Astrocyte (in vitro differentiated cells and primary cell): ENCODE measurements around the gene BBS9.

Experiments
- EZH2 ChIP-seq: IDR thresholded peaks from 2 replicates; pipeline ENCODE4 v1.6.1; 2012; ENCODE audit warnings: mild to moderate bottlenecking, low read length, inconsistent platforms; ENCODE audit not compliant: insufficient read depth
- TF ChIP-seq, protein P1 (sequence below): IDR thresholded peaks from 2 replicates; pipeline ENCODE4 v1.5.1; 2011; ENCODE audit warnings: low read depth, mild to moderate bottlenecking, inconsistent platforms, low read length, moderate library complexity; ENCODE audit not compliant: insufficient read depth

DNA sequence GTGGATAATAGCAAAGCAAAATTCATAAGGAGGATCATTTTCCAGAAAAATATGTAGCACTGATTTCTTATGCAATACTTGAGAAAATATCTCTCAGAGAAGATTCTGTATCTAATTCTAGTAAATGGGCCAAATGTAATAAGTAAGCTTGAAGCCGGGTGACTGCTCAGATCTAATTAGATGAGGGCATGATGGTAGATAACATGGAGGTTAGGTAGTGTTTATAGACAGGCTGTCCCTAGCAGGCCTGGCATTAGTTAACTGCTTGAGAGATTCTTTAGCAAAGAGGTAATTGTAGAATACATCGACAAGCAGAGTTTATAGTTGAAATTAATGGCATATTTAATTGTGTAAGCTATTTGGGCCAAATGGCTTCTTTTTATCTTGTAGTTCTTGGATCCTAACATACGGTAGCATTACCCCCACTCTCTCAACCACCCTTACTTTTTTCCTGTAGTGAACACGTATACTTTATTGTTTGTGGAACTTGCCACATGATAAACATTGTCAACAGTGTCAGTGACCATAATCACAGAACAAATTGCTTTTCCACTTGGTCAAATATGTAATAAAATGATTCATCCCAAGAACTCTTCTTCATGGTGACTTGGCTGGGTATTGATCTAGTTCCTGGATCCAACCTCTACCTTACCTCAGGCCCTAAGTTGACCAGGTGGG is 343.1 kb downstream of the BBS9 start:
- TF ChIP-seq, protein P1, sequence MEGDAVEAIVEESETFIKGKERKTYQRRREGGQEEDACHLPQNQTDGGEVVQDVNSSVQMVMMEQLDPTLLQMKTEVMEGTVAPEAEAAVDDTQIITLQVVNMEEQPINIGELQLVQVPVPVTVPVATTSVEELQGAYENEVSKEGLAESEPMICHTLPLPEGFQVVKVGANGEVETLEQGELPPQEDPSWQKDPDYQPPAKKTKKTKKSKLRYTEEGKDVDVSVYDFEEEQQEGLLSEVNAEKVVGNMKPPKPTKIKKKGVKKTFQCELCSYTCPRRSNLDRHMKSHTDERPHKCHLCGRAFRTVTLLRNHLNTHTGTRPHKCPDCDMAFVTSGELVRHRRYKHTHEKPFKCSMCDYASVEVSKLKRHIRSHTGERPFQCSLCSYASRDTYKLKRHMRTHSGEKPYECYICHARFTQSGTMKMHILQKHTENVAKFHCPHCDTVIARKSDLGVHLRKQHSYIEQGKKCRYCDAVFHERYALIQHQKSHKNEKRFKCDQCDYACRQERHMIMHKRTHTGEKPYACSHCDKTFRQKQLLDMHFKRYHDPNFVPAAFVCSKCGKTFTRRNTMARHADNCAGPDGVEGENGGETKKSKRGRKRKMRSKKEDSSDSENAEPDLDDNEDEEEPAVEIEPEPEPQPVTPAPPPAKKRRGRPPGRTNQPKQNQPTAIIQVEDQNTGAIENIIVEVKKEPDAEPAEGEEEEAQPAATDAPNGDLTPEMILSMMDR = no peak
- no peak for TF ChIP-seq EZH2
